Measurements from ENCODE around the gene TCL1A. TPM values are rescaled to one million over a fixed set of nuclear protein-coding genes. Genes with fewer than 3 reads are reported as not detected.

TCL1A gene
- total and polyA plus RNA-seq, 4 donors = 0.14 to 17.2 (median 0.68) TPM

- TF ChIP-seq EGR1 (IDR thresholded peaks at IDR 0.05; ENCODE audit: low read depth in 2 of 2) = no peak
- TF ChIP-seq TAF1 (conservative IDR thresholded peaks at IDR 0.05) = no peak
- TF ChIP-seq CTCF (IDR thresholded peaks at IDR 0.05; ENCODE audit: low read depth, low read length, missing input control) = no peak
- no peak for TF ChIP-seq SP1 (IDR thresholded peaks at IDR 0.05)
- TF ChIP-seq GABPA (IDR thresholded peaks at IDR 0.05 in 1 of 2, conservative IDR thresholded peaks at IDR 0.05 in 1 of 2) = no peak
- TF ChIP-seq REST (IDR thresholded peaks at IDR 0.05) = no peak
- no peak for TF ChIP-seq NR2F2 (IDR thresholded peaks at IDR 0.05)
- no peak for TF ChIP-seq FOXA2 (IDR thresholded peaks at IDR 0.05)
- no peak for TF ChIP-seq HNF4A (conservative IDR thresholded peaks at IDR 0.05)
- no peak for TF ChIP-seq ZBTB33 (IDR thresholded peaks at IDR 0.05)
- no peak for TF ChIP-seq MAX (IDR thresholded peaks at IDR 0.05)
- TF ChIP-seq ATF3 (IDR thresholded peaks at IDR 0.05) = no peak
- TF ChIP-seq FOXA1 (IDR thresholded peaks at IDR 0.05) = no peak
- no peak for TF ChIP-seq JUND (IDR thresholded peaks at IDR 0.05)
- no peak for TF ChIP-seq RXRA (IDR thresholded peaks at IDR 0.05)
- TF ChIP-seq YY1 (IDR thresholded peaks at IDR 0.05) = no peak
- no peak for TF ChIP-seq HNF4G (IDR thresholded peaks at IDR 0.05)
- no peak for TF ChIP-seq RAD21 (IDR thresholded peaks at IDR 0.05)
- no peaks in the 10 kb centered on the region for H3K36me3 ChIP-seq (ENCODE audit: control insufficient read depth in 4 of 4, insufficient read depth in 3 of 4, low read depth in 1 of 4, low read length in 3 of 4)
- no peak overlapping the region for H3K9ac ChIP-seq (ENCODE audit: low read depth in 1 of 2, low read length in 2 of 2)
- H3K4me1 ChIP-seq (ENCODE audit: control insufficient read depth in 4 of 4, insufficient read depth in 4 of 4, low read length in 3 of 4) = no peaks in the 10 kb centered on the region
- peaks cover 0 to 3% (median 0%) of the 10 kb centered on the region in 4 donors for H3K27me3 ChIP-seq (ENCODE audit: control insufficient read depth in 4 of 4, insufficient read depth in 4 of 4, low read length in 3 of 4)
- 92% methylated on average over 2 of the region's 2 CpGs for WGBS
- no peak overlapping the region for H3K27ac ChIP-seq (ENCODE audit: low read depth in 1 of 2, low read length in 2 of 2)
- no peak for DNase-seq (ENCODE audit: low spot score)
- H3K9me3 ChIP-seq (ENCODE audit: control insufficient read depth in 4 of 4, low read length in 3 of 4) = peaks cover 0 to 4% (median 0%) of the 10 kb centered on the region in 4 donors
- H3K4me3 ChIP-seq (ENCODE audit: low read depth in 1 of 3, low read length in 3 of 3) = no peak overlapping the region
These were observed 32.8 kb downstream of the TCL1A start for GRCh38 chr14:95681153-95681552.

Measured in liver (tissue), 9 donors.